Panc1 (cell line): Measurements from ENCODE around the gene CCDC110.

Experiments used
- CTCF ChIP-seq: fragments of 450-650 bp; IDR thresholded peaks from 2 replicates; pipeline ENCODE4 v1.5.1; 2017; ENCODE audit warnings: mild to moderate bottlenecking
- POLR2AphosphoS5 ChIP-seq: IDR thresholded peaks from 2 replicates; pipeline ENCODE4 v1.6.1; 2012; ENCODE audit warnings: mild to moderate bottlenecking, low read depth, low read length, moderate library complexity
- REST ChIP-seq, 2 experiments: IDR thresholded peaks; 2 replicates each; pipeline ENCODE4 v1.6.1; 2011 to 2012; ENCODE audit warnings: low read depth in 2 of 2, control low read depth in 1 of 2, low read length in 1 of 2, mild to moderate bottlenecking in 1 of 2, moderate library complexity in 1 of 2; ENCODE audit not compliant: insufficient read depth in 1 of 2
- TCF7L2 ChIP-seq: IDR thresholded peaks from 2 replicates; pipeline ENCODE4 v1.6.1; 2011; ENCODE audit warnings: mild to moderate bottlenecking, low read depth, low read length, inconsistent platforms

DNA sequence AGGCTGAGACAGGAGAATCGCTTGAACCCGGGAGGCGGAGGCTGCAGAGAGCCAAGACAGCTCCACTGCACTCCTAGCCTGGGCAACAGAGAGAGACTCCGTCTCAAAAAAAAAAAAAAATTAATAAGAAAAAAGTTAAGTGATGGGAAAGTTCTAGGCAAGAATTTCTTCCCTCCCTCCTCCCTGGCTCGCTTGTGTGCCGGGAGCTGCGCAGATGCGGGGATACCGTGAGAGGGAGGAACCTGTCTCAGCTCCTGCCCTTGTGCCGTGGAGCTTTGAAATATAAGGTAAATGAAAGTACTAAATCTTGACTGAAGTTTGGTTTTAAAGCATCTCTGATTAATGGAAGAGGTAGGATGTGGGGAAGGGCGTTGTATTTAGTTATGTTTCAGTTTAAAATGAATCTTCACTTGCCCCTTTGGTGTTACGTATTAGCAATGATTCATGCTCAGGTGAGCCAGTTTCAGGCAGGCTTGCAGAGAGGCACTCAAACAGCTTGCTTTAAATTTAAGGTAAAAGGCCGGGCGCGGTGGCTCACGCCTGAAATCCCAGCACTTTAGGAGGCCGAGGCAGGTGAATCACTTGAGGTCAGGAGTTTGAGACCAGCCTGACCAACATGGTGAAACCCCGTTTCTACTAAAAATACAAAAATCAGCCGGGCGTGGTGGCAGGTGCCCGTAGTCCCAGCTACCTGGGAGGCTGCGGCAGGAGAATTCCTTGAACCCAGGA is 44.4 kb downstream of the CCDC110 start:
- TF ChIP-seq CTCF: no peak
- TF ChIP-seq REST (IDR thresholded peaks at IDR 0.05; ENCODE audit: insufficient read depth in 1 of 2, low read depth in 2 of 2, low read length in 1 of 2): no peak
- TF ChIP-seq TCF7L2: no peak
- TF ChIP-seq POLR2AphosphoS5: no peak
